Activated naive CD8-positive, alpha-beta T cell (primary cell): ENCODE measurements around the gene PCBP3.
"Not testable (repeated sequence)": the region's sequence is repeated elsewhere in the genome, so short reads cannot be mapped to it uniquely, and the experiment has no call there.

ENCODE experiments used
- H3K27ac Mint-ChIP-seq: one replicate; pipeline ENCODE4 v1.8.0; 2021; ENCODE audit warnings: mixed read lengths
- H3K27me3 Mint-ChIP-seq: one replicate; pipeline ENCODE4 v1.8.0; 2021; ENCODE audit warnings: mixed read lengths
- H3K36me3 Mint-ChIP-seq: one replicate; pipeline ENCODE4 v1.8.0; 2021; ENCODE audit warnings: mixed read lengths
- H3K4me1 Mint-ChIP-seq: one replicate; pipeline ENCODE4 v1.8.0; 2021; ENCODE audit warnings: low read depth, mixed read lengths
- H3K4me3 Mint-ChIP-seq: one replicate; pipeline ENCODE4 v1.8.0; 2021; ENCODE audit warnings: mild to moderate bottlenecking, mixed read lengths
- H3K9me3 Mint-ChIP-seq: one replicate; pipeline ENCODE4 v1.8.0; 2021; ENCODE audit warnings: low read depth, mixed read lengths

PCBP3 gene

DNA sequence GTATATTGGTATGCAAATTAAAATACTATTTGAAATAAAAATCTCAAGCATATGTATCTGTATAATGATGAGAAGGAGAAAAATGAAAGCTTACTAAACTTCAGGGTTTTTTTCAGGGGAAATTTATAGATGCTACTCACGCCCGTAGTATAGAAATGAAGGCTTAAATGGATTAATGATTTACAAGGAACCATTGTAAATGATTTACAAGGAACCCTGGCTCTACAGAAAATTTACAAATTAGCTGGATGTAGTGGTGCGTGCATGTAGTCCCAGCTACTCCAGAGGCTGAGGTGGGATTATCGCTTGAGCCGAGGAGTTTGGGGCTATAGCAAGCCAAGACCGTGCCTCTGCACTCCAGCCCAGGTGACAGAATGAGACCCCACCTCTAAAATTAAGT lies 150.5 kb downstream of the PCBP3 start:
- Mint-ChIP-seq H3K27me3 (no peaks in the 10 kb centered on the region), H3K4me3 (no peak overlapping the region), H3K4me1 (peaks cover 2% of the 10 kb centered on the region), H3K36me3 (no peaks in the 10 kb centered on the region), H3K27ac (no peak overlapping the region), H3K9me3 (no peaks in the 10 kb centered on the region)

GRCh38 chr21:45796003-45796402 lies 152.5 kb downstream of the PCBP3 start:
- H3K27me3 Mint-ChIP-seq, result no peaks in the 10 kb centered on the region
- no peaks in the 10 kb centered on the region for H3K4me1 Mint-ChIP-seq
- H3K4me3 Mint-ChIP-seq, result no peak overlapping the region
- no peaks in the 10 kb centered on the region for H3K9me3 Mint-ChIP-seq
- no peak overlapping the region for H3K27ac Mint-ChIP-seq
- no peaks in the 10 kb centered on the region for H3K36me3 Mint-ChIP-seq

DNA sequence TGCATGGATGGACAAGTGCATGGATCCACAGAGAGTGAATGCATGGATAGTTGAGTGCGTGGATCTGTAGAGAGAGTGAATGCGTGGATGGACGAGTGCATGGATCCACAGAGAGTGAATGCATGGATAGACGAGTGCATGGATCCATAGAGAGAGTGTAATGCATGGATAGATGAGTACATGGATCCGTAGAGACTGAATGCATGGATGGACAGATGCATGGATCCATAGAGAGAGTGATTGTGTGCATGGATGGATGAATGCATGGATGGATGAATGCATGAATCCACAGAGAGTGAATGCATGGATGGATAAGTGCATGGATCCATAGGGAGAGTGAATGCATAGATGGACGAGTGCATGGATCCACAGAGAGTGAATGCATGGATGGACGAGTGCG lies 153.8 kb downstream of the PCBP3 start:
- no peaks in the 10 kb centered on the region for H3K4me1 Mint-ChIP-seq
- H3K27me3 Mint-ChIP-seq, result no peaks in the 10 kb centered on the region
- H3K4me3 Mint-ChIP-seq, result no peak overlapping the region
- H3K9me3 Mint-ChIP-seq, result no peaks in the 10 kb centered on the region
- no peaks in the 10 kb centered on the region for H3K36me3 Mint-ChIP-seq
- H3K27ac Mint-ChIP-seq, result no peak overlapping the region

DNA sequence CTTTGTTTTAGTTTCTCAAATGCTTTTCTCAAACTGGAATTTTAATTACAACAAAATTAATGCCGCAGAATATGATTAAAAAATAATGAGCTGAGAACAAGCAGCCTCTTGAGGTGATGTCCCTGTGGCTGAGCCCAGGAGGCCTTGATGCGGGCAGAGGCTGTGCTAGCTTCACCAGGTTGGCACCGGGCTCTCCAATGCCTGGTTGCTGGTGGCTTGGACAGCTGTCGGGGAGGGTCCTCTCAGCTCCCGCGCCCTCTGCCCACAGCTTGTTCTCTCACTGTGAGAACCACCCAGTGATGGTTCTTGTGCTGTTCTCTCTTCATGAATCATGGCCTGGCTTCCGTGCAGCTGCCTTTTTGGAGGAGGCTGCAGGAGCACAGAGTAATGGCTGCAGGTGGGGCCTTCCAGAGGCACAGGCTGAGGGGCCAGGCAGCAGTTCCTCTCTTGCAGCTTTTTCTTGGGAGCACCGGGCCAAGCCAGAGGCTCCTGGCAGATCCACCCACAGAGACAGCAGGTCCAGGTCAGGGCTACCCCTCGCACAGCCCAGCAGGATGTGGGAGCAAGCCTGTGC lies 156.3 kb downstream of the PCBP3 start:
- no peaks in the 10 kb centered on the region for H3K36me3 Mint-ChIP-seq
- H3K27ac Mint-ChIP-seq, result no peak overlapping the region
- H3K4me1 Mint-ChIP-seq, result no peaks in the 10 kb centered on the region
- H3K4me3 Mint-ChIP-seq, result no peak overlapping the region
- no peaks in the 10 kb centered on the region for H3K9me3 Mint-ChIP-seq
- no peaks in the 10 kb centered on the region for H3K27me3 Mint-ChIP-seq

DNA sequence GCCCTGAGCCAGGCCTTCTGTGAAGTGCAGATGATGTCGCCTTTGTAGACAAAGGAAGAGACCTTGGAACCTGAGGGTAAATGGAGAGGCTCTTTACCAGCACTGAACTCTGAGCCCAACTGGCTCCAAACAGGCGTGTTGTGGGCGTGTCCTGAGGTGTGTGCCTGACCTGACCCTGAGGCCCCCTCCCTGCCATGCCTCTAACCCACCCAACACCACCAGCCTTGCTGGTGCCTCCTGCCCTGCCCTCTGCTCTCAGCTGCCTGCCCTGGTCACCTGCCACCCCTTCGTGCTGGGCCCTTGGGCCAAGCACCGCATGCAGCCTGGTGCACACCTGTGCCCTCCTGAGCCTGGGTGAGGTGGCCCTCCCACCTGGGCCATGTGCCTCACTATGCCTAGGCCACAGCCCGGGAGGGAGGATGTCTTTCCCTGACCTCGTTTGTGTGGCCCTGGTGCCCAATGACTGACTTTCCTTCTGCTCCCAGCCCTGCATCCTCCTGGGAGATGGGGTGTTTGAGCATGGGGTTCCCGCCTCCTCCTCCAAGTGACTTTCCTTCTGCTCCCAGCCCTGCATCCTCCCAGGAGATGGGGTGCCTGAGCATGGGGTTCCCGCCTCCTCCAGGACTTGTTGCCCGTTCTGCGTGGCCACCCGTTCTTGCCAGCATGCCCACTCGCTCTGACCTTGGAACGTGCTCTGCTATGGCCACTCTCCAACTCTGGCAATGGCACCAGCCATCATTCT lies 157.0 kb downstream of the PCBP3 start:
- Mint-ChIP-seq H3K27ac (no peak overlapping the region), H3K27me3 (no peaks in the 10 kb centered on the region), H3K4me3 (no peak overlapping the region)

DNA sequence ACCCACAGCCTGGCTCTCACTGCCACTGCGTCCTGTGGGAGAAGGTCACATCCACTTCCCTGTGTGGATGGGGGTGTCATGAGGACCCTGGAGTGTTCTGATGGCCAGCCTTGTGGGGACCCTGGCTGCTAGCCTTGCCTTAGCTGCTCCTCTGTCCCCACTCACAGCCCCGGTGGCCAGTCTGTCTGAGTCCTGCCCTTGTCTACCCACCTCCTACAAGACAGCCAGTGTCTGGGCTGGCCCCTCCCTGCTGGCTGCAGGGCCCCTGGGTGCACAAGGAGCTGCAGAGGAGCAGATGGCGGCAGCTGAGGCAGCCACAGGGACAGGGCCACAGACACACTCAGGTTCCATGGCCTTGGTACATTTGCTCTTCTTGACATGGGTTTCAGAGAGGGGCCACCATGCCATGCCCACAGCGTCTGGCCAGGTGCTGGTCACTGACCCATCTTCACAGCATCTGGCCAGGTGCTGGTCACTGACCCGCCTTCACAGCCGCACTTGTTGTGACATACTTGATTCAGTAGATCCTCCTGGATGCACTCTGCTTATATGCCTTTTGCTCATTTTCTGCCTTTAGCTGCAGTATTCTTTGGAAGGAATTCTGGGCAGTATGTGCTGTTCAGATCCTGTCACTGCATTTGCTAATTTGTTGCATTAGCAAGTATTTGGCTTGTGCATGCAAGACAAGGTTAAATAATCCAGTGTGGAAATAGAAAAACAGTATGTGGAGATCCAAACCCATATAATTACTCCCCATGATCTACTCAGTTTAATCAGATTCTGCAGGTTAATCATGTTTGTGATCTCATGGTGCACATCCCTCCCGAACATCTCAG lies 157.8 kb downstream of the PCBP3 start:
- Mint-ChIP-seq H3K36me3 (no peaks in the 10 kb centered on the region), H3K9me3 (no peaks in the 10 kb centered on the region), H3K4me1 (no peaks in the 10 kb centered on the region), H3K27ac (no peak overlapping the region), H3K27me3 (no peaks in the 10 kb centered on the region), H3K4me3 (no peak overlapping the region)

More for the DNA sequence above, 157.0 kb downstream of the PCBP3 start:
- Mint-ChIP-seq H3K36me3 (no peaks in the 10 kb centered on the region), H3K9me3 (no peaks in the 10 kb centered on the region), H3K4me1 (no peaks in the 10 kb centered on the region)

- Mint-ChIP-seq H3K27me3 (no peaks in the 10 kb centered on the region), H3K36me3 (no peaks in the 10 kb centered on the region), H3K4me1 (no peaks in the 10 kb centered on the region), H3K9me3 (no peaks in the 10 kb centered on the region), H3K27ac (no peak overlapping the region), H3K4me3 (no peak overlapping the region)
Measured at GRCh38 chr21:45801989-45802388, 158.5 kb downstream of the PCBP3 start.

DNA sequence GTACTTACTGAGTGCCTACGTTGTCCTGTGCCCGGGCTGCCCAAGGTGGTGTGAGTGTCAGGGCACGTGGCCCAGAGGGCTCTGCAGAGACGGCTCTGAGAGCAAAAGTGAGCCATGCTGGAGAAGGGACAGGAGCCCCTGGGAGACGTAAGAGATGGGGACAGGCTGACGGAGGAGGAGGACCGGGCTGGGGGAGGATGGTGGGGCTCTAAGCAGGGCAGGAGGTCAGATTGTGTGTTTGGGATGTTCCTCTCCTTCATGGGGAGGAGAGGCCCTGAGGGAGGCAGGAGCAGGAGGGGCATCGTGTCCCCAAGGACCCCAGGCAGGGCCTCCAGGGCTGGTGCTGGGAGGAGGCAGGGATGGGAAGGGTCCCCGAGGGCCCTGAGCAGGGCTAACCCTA lies 158.9 kb downstream of the PCBP3 start:
- Mint-ChIP-seq H3K4me1 (no peaks in the 10 kb centered on the region), H3K27ac (no peak overlapping the region), H3K9me3 (no peaks in the 10 kb centered on the region), H3K36me3 (no peaks in the 10 kb centered on the region), H3K4me3 (no peak overlapping the region), H3K27me3 (no peaks in the 10 kb centered on the region)

GRCh38 chr21:45802956-45803617 lies 159.6 kb downstream of the PCBP3 start:
- H3K4me3 Mint-ChIP-seq, result no peak overlapping the region
- H3K27me3 Mint-ChIP-seq, result no peaks in the 10 kb centered on the region
- no peaks in the 10 kb centered on the region for H3K9me3 Mint-ChIP-seq
- no peaks in the 10 kb centered on the region for H3K36me3 Mint-ChIP-seq
- no peak overlapping the region for H3K27ac Mint-ChIP-seq
- no peaks in the 10 kb centered on the region for H3K4me1 Mint-ChIP-seq

GRCh38 chr21:45803618-45804340 lies 160.3 kb downstream of the PCBP3 start:
- Mint-ChIP-seq H3K27ac (no peak overlapping the region), H3K27me3 (no peaks in the 10 kb centered on the region), H3K4me1 (no peaks in the 10 kb centered on the region), H3K36me3 (no peaks in the 10 kb centered on the region), H3K9me3 (no peaks in the 10 kb centered on the region), H3K4me3 (no peak overlapping the region)

- no peaks in the 10 kb centered on the region for H3K27me3 Mint-ChIP-seq
- no peak overlapping the region for H3K4me3 Mint-ChIP-seq
- no peaks in the 10 kb centered on the region for H3K36me3 Mint-ChIP-seq
- H3K27ac Mint-ChIP-seq, result no peak overlapping the region
- H3K9me3 Mint-ChIP-seq, result no peaks in the 10 kb centered on the region
- H3K4me1 Mint-ChIP-seq, result no peaks in the 10 kb centered on the region
Measured at GRCh38 chr21:45804809-45805313, 161.3 kb downstream of the PCBP3 start.

GRCh38 chr21:45805321-45805720 lies 161.8 kb downstream of the PCBP3 start:
- no peaks in the 10 kb centered on the region for H3K27me3 Mint-ChIP-seq
- H3K9me3 Mint-ChIP-seq, result no peaks in the 10 kb centered on the region
- no peaks in the 10 kb centered on the region for H3K4me1 Mint-ChIP-seq
- no peak overlapping the region for H3K4me3 Mint-ChIP-seq
- H3K27ac Mint-ChIP-seq, result no peak overlapping the region
- H3K36me3 Mint-ChIP-seq, result no peaks in the 10 kb centered on the region

GRCh38 chr21:45806042-45806441 lies 162.5 kb downstream of the PCBP3 start:
- no peak overlapping the region for H3K4me3 Mint-ChIP-seq
- H3K4me1 Mint-ChIP-seq, result no peaks in the 10 kb centered on the region
- no peaks in the 10 kb centered on the region for H3K9me3 Mint-ChIP-seq
- H3K27me3 Mint-ChIP-seq, result no peaks in the 10 kb centered on the region
- no peak overlapping the region for H3K27ac Mint-ChIP-seq
- H3K36me3 Mint-ChIP-seq, result no peaks in the 10 kb centered on the region

DNA sequence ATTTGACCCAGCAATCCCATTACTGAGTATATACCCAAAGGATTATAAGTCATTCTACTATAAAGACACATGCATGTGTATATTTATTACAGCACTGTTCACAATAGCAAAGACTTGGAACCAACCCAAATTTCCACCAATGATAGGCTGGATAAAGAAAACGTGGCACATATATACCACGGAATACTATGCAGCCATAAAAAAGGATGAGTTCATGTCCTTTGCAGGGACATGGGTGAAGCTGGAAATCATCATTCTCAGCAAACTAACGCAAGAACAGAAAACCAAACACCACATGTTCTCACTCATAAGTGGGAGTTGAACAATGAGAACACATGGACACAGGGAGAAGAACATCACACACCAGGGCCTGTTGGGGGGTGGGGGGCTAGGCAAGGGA lies 165.1 kb downstream of the PCBP3 start:
- not testable (repeated sequence) for H3K27me3 Mint-ChIP-seq, H3K4me1 Mint-ChIP-seq, H3K9me3 Mint-ChIP-seq, H3K36me3 Mint-ChIP-seq, H3K4me3 Mint-ChIP-seq, H3K27ac Mint-ChIP-seq
